CD8-positive, alpha-beta memory T cell (primary cell): Measurements from ENCODE around the gene VPS29. TPM values are rescaled to one million over a fixed set of nuclear protein-coding genes. Genes with fewer than 3 reads are reported as not detected.
"Not testable (repeated sequence)": the region's sequence is repeated elsewhere in the genome, so short reads cannot be mapped to it uniquely, and the experiment has no call there.

Source experiments
- CTCF ChIA-PET: fragments of 350-600 bp; sonication (Branson Sonifier 250); formaldehyde crosslinking; loops from one replicate; lab custom pipeline; 2021; ENCODE audit warnings: antibody characterized with exemption; lab: Charles Lee
- POLR2A ChIA-PET: fragments of 350-600 bp; sonication (Branson Sonifier 250); formaldehyde crosslinking; loops from one replicate; lab custom pipeline; 2021; ENCODE audit warnings: antibody characterized with exemption; lab: Charles Lee
- DNase-seq, 5 donors: peaks; one replicate each; pipeline versions ENCODE4 v3.0.0 to v3.0.0-alpha.2; 2020 to 2022; ENCODE audit warnings: mixed read lengths in 1 of 5
- H3K27ac ChIP-seq: one replicate; pipeline ENCODE4 v1.7.0; 2013; ENCODE audit warnings: low read depth, mild to moderate bottlenecking, low read length, moderate library complexity
- H3K27me3 ChIP-seq: 2 replicates; pipeline ENCODE4 v1.7.0; 2013; ENCODE audit warnings: low read length, mild to moderate bottlenecking; ENCODE audit not compliant: insufficient read depth, poor library complexity, severe bottlenecking
- H3K36me3 ChIP-seq: 2 replicates; pipeline ENCODE4 v1.7.0; 2013; ENCODE audit warnings: mild to moderate bottlenecking, low read length, moderate library complexity; ENCODE audit not compliant: insufficient read depth
- H3K4me1 ChIP-seq: 2 replicates; pipeline ENCODE4 v1.7.0; 2013; ENCODE audit warnings: mild to moderate bottlenecking, low read length, moderate library complexity; ENCODE audit not compliant: insufficient read depth
- H3K4me3 ChIP-seq: 2 replicates; pipeline ENCODE4 v1.7.0; 2013; ENCODE audit warnings: mild to moderate bottlenecking, low read length
- H3K9me3 ChIP-seq: 2 replicates; pipeline ENCODE4 v1.7.0; 2013; ENCODE audit warnings: mild to moderate bottlenecking, low read length
- H3K27ac Mint-ChIP-seq, 8 donors: one replicate each; pipeline ENCODE4 v1.8.0; 2020 to 2021; ENCODE audit warnings: mixed read lengths in 8 of 8, mild to moderate bottlenecking in 6 of 8, inconsistent platforms in 3 of 8, moderate library complexity in 3 of 8
- H3K27me3 Mint-ChIP-seq, 2 donors: one replicate each; pipeline ENCODE4 v1.8.0; 2020 to 2021; ENCODE audit warnings: mixed read lengths in 2 of 2, mild to moderate bottlenecking in 1 of 2, moderate library complexity in 1 of 2
- H3K36me3 Mint-ChIP-seq, 3 donors: one replicate each; pipeline ENCODE4 v1.8.0; 2020 to 2021; ENCODE audit warnings: mixed read lengths in 3 of 3, inconsistent platforms in 1 of 3, mild to moderate bottlenecking in 1 of 3
- H3K4me1 Mint-ChIP-seq, 3 donors: one replicate each; pipeline ENCODE4 v1.8.0; 2020 to 2021; ENCODE audit warnings: mixed read lengths in 3 of 3, inconsistent platforms in 1 of 3, mild to moderate bottlenecking in 1 of 3
- H3K4me3 Mint-ChIP-seq, 7 donors: one replicate each; pipeline ENCODE4 v1.8.0; 2020 to 2021; ENCODE audit warnings: mixed read lengths in 7 of 7, mild to moderate bottlenecking in 6 of 7, moderate library complexity in 4 of 7, inconsistent platforms in 2 of 7
- H3K9me3 Mint-ChIP-seq, 5 donors: one replicate each; pipeline ENCODE4 v1.8.0; 2020 to 2022; ENCODE audit warnings: mixed read lengths in 5 of 5, mild to moderate bottlenecking in 3 of 5, moderate library complexity in 2 of 5, inconsistent platforms in 1 of 5
- polyA plus RNA-seq: library from polyadenylated mRNA; unstranded; fragments of 300-500 nt; fragmentation: Illumina TruSeq; gene quantifications from one replicate; pipeline ENCODE4 v1.2.3, GENCODE V29; 2021
- total RNA-seq, 2 experiments: library from RNA; stranded (reverse); gene quantifications; one replicate each; pipeline ENCODE4 v1.2.3, GENCODE V29; 2021

Gene VPS29
- total and polyA plus RNA-seq, 3 experiments from 2014 or later = 86.4 to 150 (median 88.3) TPM

DNA sequence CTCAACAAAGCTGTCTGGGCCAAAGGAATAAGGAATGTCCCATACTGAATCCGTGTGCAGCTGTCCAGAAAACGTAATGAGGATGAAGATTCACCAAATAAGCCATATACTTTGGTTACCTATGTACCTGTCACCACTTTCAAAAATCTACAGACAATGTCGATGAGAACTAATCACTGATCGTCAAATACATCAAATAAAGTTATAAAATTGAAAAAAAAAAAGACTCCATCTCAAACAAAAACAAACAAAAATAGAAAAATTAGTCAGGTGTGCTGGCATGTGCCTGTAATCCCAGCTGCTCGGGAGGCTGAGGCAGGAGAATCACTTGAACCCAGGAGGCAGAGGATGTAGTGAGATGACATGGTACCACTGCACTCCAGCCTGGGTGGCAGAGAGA, 40.7 kb downstream of the VPS29 start:
- H3K4me1 ChIP-seq, H3K27me3 ChIP-seq, H3K27ac ChIP-seq, CTCF ChIA-PET, H3K9me3 Mint-ChIP-seq, H3K27me3 Mint-ChIP-seq, H3K36me3 ChIP-seq, POLR2A ChIA-PET, DNase-seq, H3K9me3 ChIP-seq, H3K4me3 ChIP-seq, H3K4me3 Mint-ChIP-seq: not testable (repeated sequence)
- Mint-ChIP-seq H3K4me1 (peaks cover 8 to 29% (median 16%) of the 10 kb centered on the region in 3 donors), H3K27ac (peak overlapping the region in 2 of 8 donors; percentile 29 to 56), H3K36me3 (peaks cover 4 to 63% (median 21%) of the 10 kb centered on the region in 3 donors)

DNA sequence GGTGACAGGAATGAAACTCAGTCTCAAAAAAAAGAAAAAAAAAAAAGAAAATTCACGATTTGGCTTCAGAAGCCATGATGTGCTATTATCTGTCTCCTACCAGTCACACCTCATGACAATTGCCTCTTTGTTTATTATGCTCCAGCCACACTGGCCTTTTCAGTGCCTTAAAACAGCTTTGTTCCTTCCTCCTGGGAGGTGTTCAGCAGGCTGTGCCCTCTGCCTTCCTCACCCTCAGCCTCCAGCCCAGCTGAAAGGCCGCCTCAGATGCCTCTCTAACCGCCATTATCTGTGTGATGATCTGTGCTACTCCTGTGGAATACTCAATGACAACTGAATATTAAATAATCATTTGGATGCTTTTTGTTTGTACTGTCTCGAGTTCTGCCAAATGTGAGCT, 43.2 kb downstream of the VPS29 start:
- Histone ChIP-seq H3K27ac (no peak overlapping the region), H3K27me3 (no peaks in the 10 kb centered on the region), H3K36me3 (peaks cover 11% of the 10 kb centered on the region), H3K4me3 (no peak overlapping the region), H3K4me1 (no peaks in the 10 kb centered on the region), H3K9me3 (no peaks in the 10 kb centered on the region)
- CTCF ChIA-PET = interaction anchor here (0.9 to 1.8 kb wide), 4 partner anchors 9 to 141 kb away, joined by 3 to 9 read pairs (median 6); partner anchors contain the start of genes ARPC3, FAM216A and GPN3
- Mint-ChIP-seq H3K27ac (peak overlapping the region in 1 of 8 donors; percentile 65), H3K4me1 (peaks cover 5 to 16% (median 6%) of the 10 kb centered on the region in 3 donors), H3K36me3 (peaks cover 1 to 64% (median 15%) of the 10 kb centered on the region in 3 donors), H3K27me3 (no peaks in the 10 kb centered on the region), H3K4me3 (no peak overlapping the region), H3K9me3 (no peaks in the 10 kb centered on the region)
- POLR2A ChIA-PET = interaction anchor here (0.6 kb wide), 1 partner anchor 147 kb away, joined by 3 read pairs; no protein-coding TSS in a partner anchor
- no peak for DNase-seq

DNA sequence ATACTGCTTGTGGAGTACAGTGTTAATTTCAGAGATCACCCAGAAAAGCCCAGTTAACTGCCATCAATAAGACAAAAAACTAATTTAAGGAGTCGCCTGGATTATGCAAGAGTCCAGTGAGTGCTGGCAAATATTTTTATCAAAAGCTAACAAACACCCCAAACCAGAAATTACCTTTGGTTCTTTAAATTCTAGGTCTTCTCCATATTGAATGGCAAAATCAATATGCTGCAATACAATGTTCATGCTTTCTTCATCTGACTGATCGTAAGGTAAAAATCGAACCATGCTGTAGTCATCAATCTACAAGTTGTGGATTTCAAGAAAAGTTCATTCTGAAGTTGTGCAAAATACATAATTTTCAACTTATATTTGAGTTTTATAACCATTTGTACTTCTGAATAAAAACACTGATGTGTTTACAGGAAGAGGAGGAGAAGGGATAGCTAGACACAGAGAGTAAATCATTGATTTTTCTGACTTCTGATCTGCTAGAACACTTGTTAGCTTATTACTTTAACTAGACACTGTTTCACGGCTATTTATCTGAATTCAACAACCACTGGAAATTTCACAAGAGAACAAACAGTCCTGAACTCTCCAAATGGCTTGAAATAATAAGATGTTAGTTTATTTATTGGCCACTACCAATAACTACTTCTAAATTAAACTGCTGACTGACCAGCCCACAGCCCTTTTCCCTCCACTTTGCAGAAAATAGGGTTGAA, 48.2 kb downstream of the VPS29 start:
- Histone ChIP-seq H3K9me3 (no peaks in the 10 kb centered on the region), H3K4me3 (no peak overlapping the region), H3K36me3 (peaks cover 16% of the 10 kb centered on the region), H3K27ac (no peak overlapping the region), H3K4me1 (peaks cover 6% of the 10 kb centered on the region), H3K27me3 (no peaks in the 10 kb centered on the region)
- no peak overlapping the region for H3K27ac Mint-ChIP-seq
- H3K36me3 Mint-ChIP-seq = peaks cover 3 to 51% (median 14%) of the 10 kb centered on the region in 3 donors
- peaks cover 0 to 4% of the 10 kb centered on the region in 2 donors for H3K27me3 Mint-ChIP-seq
- H3K4me3 Mint-ChIP-seq = peak overlapping the region in 1 of 7 donors; percentile 15
- CTCF ChIA-PET = interaction anchor here (0.7 to 9.4 kb wide), 3 partner anchors 10 to 148 kb away, joined by 4 to 100 read pairs (median 4); partner anchors contain the start of genes FAM216A and GPN3
- no peak for DNase-seq
- POLR2A ChIA-PET = no interaction called here
- peaks cover 16 to 24% (median 21%) of the 10 kb centered on the region in 3 donors for H3K4me1 Mint-ChIP-seq
- no peaks in the 10 kb centered on the region for H3K9me3 Mint-ChIP-seq

DNA sequence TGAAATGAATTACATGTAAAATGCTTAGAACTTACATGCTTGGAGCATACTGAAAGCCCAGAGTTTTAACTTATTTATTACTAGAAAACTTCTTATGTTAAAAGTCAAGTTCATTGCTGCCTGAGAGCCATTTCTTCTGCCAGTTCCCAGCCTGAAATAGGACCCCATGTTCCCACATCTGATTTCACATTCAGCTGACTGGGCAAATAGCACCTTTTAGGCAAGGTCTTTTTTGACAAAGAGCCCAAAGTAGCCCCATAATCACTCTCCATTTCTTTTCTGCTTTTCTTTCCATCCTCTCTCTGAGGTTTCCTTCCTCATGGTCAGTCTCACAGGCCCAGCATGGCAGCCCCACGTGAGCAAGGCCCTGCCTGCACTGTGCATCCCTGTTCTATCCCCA, 50.6 kb downstream of the VPS29 start:
- Mint-ChIP-seq H3K27me3 (peaks cover 0 to 4% of the 10 kb centered on the region in 2 donors), H3K9me3 (no peaks in the 10 kb centered on the region), H3K4me1 (peaks cover 27 to 44% (median 39%) of the 10 kb centered on the region in 3 donors), H3K27ac (peak overlapping the region in 7 of 8 donors; percentile 7 to 100 (median 86)), H3K36me3 (peaks cover 3 to 50% (median 11%) of the 10 kb centered on the region in 3 donors), H3K4me3 (peak overlapping the region in 5 of 7 donors; percentile 47 to 100 (median 94))
- no peaks in the 10 kb centered on the region for H3K9me3 ChIP-seq
- ChIA-PET POLR2A (interaction anchor here (0.9 kb wide), 1 partner anchor 14 kb away, joined by 4 read pairs; no protein-coding TSS in a partner anchor), CTCF (interaction anchor here (1.3 to 9.4 kb wide), 7 partner anchors 17 to 437 kb away, joined by 3 to 119 read pairs (median 20); partner anchors contain the start of genes FAM216A, GPN3, RAD9B and VPS29)
- no peak for DNase-seq
- no peak overlapping the region for H3K4me3 ChIP-seq
- no peaks in the 10 kb centered on the region for H3K27me3 ChIP-seq
- H3K4me1 ChIP-seq = peaks cover 14% of the 10 kb centered on the region
- peaks cover 22% of the 10 kb centered on the region for H3K36me3 ChIP-seq
- no peak overlapping the region for H3K27ac ChIP-seq

DNA sequence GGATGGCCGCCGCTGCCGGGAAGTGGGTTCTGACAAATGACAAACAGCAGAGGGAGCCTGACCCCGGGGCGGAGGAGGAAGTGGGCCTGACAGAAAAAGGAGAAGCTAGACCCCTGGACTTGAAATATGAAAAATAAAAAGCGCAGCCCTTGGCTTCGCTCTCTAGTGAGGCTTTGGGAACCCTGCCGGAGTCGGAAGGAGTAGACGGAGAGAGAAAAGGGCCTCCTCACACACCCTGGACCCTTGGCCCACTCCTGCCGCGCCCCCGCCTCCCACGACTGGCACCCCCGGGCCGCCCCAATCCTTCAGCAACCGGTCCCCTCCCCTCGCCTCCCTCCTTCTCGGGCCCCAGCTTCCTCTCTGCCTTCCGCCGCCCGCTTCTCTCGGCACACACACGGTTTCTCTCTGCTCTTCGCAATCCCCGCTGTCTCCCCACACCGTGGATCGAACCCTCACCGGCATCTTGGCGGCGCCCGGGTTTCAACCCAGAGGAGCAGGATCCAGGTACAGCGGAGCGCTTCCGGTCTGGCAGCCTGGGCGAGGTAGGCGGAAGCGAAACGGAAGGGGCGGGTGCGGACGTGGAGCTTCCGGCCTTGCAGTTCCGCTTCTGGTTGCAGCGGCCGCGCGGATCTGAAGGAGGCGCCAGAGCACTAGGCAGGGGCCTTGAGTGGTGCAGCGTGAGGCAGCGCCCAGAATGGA, 52.0 kb downstream of the VPS29 start, which contains the start of gene ARPC3:
Gene ARPC3 (minus strand): TSS at position 539 of the 699 bp plus-strand sequence. CDS start 77 bp downstream, at position 462.
- CTCF ChIA-PET = interaction anchor here (0.7 to 9.4 kb wide), 38 partner anchors 10 to 444 kb away, joined by 3 to 119 read pairs (median 6); partner anchors contain the start of genes ATP2A2, FAM216A, GPN3 and IFT81
- Histone ChIP-seq H3K36me3 (peaks cover 15% of the 10 kb centered on the region), H3K27me3 (no peaks in the 10 kb centered on the region), H3K27ac (peak within 1 kb of the TSS; percentile 88), H3K4me3 (peak within 1 kb of the TSS; percentile 67), H3K4me1 (peaks cover 14% of the 10 kb centered on the region), H3K9me3 (no peaks in the 10 kb centered on the region)
- peak within 1 kb of the TSS; percentile 94 to 100 (median 99) for H3K4me3 Mint-ChIP-seq
- peaks cover 33 to 50% (median 46%) of the 10 kb centered on the region in 3 donors for H3K4me1 Mint-ChIP-seq
- peak within 1 kb of the TSS; percentile 86 to 100 (median 99) for H3K27ac Mint-ChIP-seq
- H3K9me3 Mint-ChIP-seq = no peaks in the 10 kb centered on the region
- peaks cover 0 to 4% of the 10 kb centered on the region in 2 donors for H3K27me3 Mint-ChIP-seq
- POLR2A ChIA-PET = interaction anchor here (0.6 to 1.9 kb wide), 16 partner anchors 12 to 370 kb away, joined by 3 to 42 read pairs (median 4); partner anchors contain the start of genes FAM216A, GPN3, RAD9B and TCTN1
- peaks cover 3 to 47% (median 16%) of the 10 kb centered on the region in 3 donors for H3K36me3 Mint-ChIP-seq
- peak; percentile 93 to 96 (median 93) for DNase-seq

DNA sequence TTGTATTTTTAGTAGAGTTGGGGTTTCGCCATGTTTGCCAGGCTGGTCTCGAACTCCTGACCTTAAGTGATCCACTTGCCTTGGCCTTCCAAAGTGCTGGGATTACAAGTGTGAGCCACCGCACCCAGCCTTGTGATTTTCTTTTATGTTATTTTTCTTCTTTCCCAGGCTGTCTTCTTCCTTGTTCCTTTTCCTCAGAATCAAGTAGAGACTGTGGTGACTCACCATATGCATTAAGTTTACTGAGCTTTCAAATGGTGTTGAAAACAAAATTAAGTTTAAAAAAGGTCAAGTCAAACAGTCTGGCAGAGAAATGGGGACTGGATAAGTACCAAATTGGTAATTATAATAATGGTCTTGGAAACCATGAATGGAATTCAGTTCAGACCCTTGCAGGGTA, 57.5 kb downstream of the VPS29 start:
- CTCF ChIA-PET = interaction anchor here (1.0 to 4.3 kb wide), 2 partner anchors 11 to 13 kb away, joined by 3 to 21 read pairs; no protein-coding TSS in a partner anchor
- H3K36me3 Mint-ChIP-seq = peaks cover 0 to 57% (median 12%) of the 10 kb centered on the region in 3 donors

More for the DNA sequence above, 57.5 kb downstream of the VPS29 start:
- no peaks in the 10 kb centered on the region for H3K27me3 Mint-ChIP-seq
- POLR2A ChIA-PET = interaction anchor here (0.7 kb wide), 1 partner anchor 114 kb away, joined by 3 read pairs; no protein-coding TSS in a partner anchor
- no peak for DNase-seq
- no peaks in the 10 kb centered on the region for H3K27me3 ChIP-seq
- H3K9me3 ChIP-seq = no peaks in the 10 kb centered on the region
- peak overlapping the region in 1 of 7 donors; percentile 71 for H3K4me3 Mint-ChIP-seq
- no peak overlapping the region for H3K27ac ChIP-seq
- H3K9me3 Mint-ChIP-seq = no peaks in the 10 kb centered on the region
- H3K4me1 Mint-ChIP-seq = peaks cover 29 to 39% (median 37%) of the 10 kb centered on the region in 3 donors
- peak overlapping the region in 1 of 8 donors; percentile 23 for H3K27ac Mint-ChIP-seq
- no peak overlapping the region for H3K4me3 ChIP-seq
- peaks cover 14% of the 10 kb centered on the region for H3K4me1 ChIP-seq
- peaks cover 32% of the 10 kb centered on the region for H3K36me3 ChIP-seq
